ENCODE measurements around the gene MYCBP2.
"Not testable (repeated sequence)": the region's sequence is repeated elsewhere in the genome, so short reads cannot be mapped to it uniquely, and the experiment has no call there.

Gene MYCBP2

GRCh38 chr13:77274126-77274525 is 52.8 kb downstream of the MYCBP2 start:
- H4K20me1 ChIP-seq: peaks cover 47% of the 10 kb centered on the region; the same call in 1 of the 2 replicates
- no peak overlapping the region for H3K9ac ChIP-seq
- H3K27ac ChIP-seq: no peak overlapping the region
- no peak for TF ChIP-seq Cebpa-rat (IDR thresholded peaks at IDR 0.05)
- no peak overlapping the region for H3K4me2 ChIP-seq
- no peak overlapping the region for H3K4me3 ChIP-seq
- peaks cover 92% of the 10 kb centered on the region for H3K36me3 ChIP-seq
- H3K9me3 ChIP-seq: no peaks in the 10 kb centered on the region
- H3K4me1 ChIP-seq: no peaks in the 10 kb centered on the region
- no peaks in the 10 kb centered on the region for H3K27me3 ChIP-seq

DNA sequence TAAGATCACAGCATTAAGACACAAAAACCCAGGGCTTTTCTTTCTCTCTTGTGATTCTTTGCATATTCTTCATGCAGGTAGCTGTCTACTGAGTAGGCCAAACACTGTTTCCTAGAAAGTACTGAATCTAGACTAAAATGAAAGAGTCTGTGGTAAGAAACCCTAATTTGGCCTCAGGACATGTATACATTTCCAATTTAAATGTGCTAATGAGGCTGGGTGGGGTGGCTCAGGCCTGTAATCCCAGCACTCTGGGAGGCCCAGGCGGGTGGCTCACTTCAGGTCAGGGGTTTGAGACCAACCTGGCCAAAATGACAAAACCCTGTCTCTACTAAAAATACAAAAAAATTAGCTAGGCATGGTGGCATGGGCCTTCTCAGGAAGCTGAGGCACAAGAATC is 57.8 kb downstream of the MYCBP2 start:
- peaks cover 88% of the 10 kb centered on the region for H3K36me3 ChIP-seq
- H3K4me3 ChIP-seq: no peak overlapping the region
- H3K4me1 ChIP-seq: no peaks in the 10 kb centered on the region
- H3K9ac ChIP-seq: no peak overlapping the region
- no peaks in the 10 kb centered on the region for H3K27me3 ChIP-seq
- no peak for TF ChIP-seq Cebpa-rat (IDR thresholded peaks at IDR 0.05)
- no peak overlapping the region for H3K4me2 ChIP-seq
- no peaks in the 10 kb centered on the region for H3K9me3 ChIP-seq
- H3K27ac ChIP-seq: no peak overlapping the region
- H4K20me1 ChIP-seq: 0 out of 2 replicates have a peak, but pooled peaks cover 1% of the 10 kb centered on the region

DNA sequence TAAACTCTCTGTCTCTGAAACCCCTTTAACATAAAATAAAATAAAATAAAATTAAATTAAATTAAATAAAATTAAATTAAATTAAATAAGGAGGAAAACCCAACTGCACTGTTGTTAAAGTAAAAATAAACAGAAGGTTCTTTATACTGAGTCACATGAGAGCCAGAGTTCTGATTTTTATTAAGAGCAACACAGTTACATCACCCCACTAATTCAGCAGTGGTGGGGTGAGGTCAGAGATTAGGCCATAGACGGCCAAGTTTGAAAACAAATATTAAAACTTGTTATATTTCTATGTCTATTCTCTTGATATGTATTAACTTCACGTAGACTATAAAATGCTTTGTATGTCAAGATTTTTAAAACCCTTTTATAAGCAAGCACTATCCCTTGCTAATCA is 59.5 kb downstream of the MYCBP2 start:
- Histone ChIP-seq H3K27me3 (no peaks in the 10 kb centered on the region), H3K9me3 (no peaks in the 10 kb centered on the region), H3K4me2 (no peak overlapping the region), H3K9ac (no peak overlapping the region), H4K20me1 (no peaks in the 10 kb centered on the region), H3K4me1 (no peaks in the 10 kb centered on the region), H3K4me3 (no peak overlapping the region), H3K27ac (no peak overlapping the region), H3K36me3 (peaks cover 78% of the 10 kb centered on the region)
- no peak for TF ChIP-seq Cebpa-rat (IDR thresholded peaks at IDR 0.05)

- Histone ChIP-seq H3K36me3 (peaks cover 77% of the 10 kb centered on the region), H4K20me1 (no peaks in the 10 kb centered on the region), H3K4me1 (no peaks in the 10 kb centered on the region), H3K4me2 (no peak overlapping the region), H3K4me3 (no peak overlapping the region), H3K9me3 (no peaks in the 10 kb centered on the region), H3K27ac (no peak overlapping the region), H3K9ac (no peak overlapping the region), H3K27me3 (no peaks in the 10 kb centered on the region)
- TF ChIP-seq Cebpa-rat (IDR thresholded peaks at IDR 0.05): no peak
Observed at GRCh38 chr13:77265336-77265735, 61.6 kb downstream of the MYCBP2 start.

GRCh38 chr13:77262198-77262597 is 64.7 kb downstream of the MYCBP2 start:
- Histone ChIP-seq H3K27ac (no peak overlapping the region), H3K27me3 (no peaks in the 10 kb centered on the region), H3K4me3 (no peak overlapping the region), H3K9me3 (no peaks in the 10 kb centered on the region), H3K4me2 (no peak overlapping the region), H3K9ac (no peak overlapping the region), H4K20me1 (no peaks in the 10 kb centered on the region), H3K4me1 (no peaks in the 10 kb centered on the region), H3K36me3 (peaks cover 75% of the 10 kb centered on the region)
- TF ChIP-seq Cebpa-rat (IDR thresholded peaks at IDR 0.05): no peak

GRCh38 chr13:77250975-77251374 is 75.9 kb downstream of the MYCBP2 start:
- Histone ChIP-seq H3K27me3 (no peaks in the 10 kb centered on the region), H3K9me3 (peaks cover under 1% of the 10 kb centered on the region), H3K9ac (no peak overlapping the region), H3K36me3 (peaks cover 68% of the 10 kb centered on the region), H3K4me3 (no peak overlapping the region), H3K4me1 (no peaks in the 10 kb centered on the region), H3K4me2 (no peak overlapping the region), H4K20me1 (no peaks in the 10 kb centered on the region; the same call in 1 of the 2 replicates), H3K27ac (no peak overlapping the region)
- no peak for TF ChIP-seq Cebpa-rat (IDR thresholded peaks at IDR 0.05)

DNA sequence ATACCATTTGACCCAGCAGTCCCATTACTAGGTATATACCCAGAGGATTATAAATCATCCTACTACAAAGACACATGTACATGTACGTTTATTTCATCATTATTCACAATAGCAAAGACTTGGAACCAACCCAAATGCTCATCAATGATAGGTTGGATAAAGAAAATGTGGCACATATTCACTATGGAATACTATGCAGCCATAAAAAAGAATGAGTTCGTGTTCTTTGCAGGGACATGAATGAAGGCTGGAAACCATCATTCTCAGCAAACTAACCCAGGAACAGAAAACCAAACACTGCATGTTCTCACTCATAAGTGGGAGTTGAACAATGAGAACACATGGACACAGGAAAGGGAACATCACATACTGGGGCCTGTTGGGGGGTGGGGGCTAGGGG is 81.7 kb downstream of the MYCBP2 start:
- not testable (repeated sequence) for H3K9ac ChIP-seq, H3K27ac ChIP-seq, H3K4me1 ChIP-seq, H3K4me3 ChIP-seq, H4K20me1 ChIP-seq, H3K27me3 ChIP-seq, H3K4me2 ChIP-seq, H3K9me3 ChIP-seq
- H3K36me3 ChIP-seq: peaks cover 84% of the 10 kb centered on the region

DNA sequence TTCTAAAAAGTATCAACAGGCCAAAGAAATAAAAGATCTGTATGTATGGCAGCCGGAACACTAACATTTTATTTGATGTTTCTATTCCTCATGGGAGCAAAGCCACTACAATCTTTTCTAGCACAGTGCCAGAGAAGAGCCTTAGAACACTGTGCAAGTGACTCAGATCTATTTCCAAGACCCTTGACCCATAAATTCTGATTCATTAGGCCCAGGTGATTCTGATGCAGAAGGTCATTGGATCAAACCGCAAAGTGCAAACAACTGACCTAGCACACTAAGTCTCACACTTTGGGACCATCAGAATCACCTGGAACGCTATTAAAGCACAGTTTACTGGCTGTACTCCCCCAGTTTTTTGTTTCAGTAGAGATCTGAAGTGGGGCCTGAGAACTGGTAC is 87.6 kb downstream of the MYCBP2 start:
- H3K36me3 ChIP-seq: peaks cover 53% of the 10 kb centered on the region
- H3K27ac ChIP-seq: no peak overlapping the region
- H3K4me1 ChIP-seq: no peaks in the 10 kb centered on the region
- H3K27me3 ChIP-seq: no peaks in the 10 kb centered on the region
- H3K4me3 ChIP-seq: no peak overlapping the region
- no peak overlapping the region for H3K9ac ChIP-seq
- H4K20me1 ChIP-seq: no peaks in the 10 kb centered on the region; the same call in 1 of the 2 replicates
- H3K9me3 ChIP-seq: no peaks in the 10 kb centered on the region
- H3K4me2 ChIP-seq: no peak overlapping the region
- TF ChIP-seq Cebpa-rat (IDR thresholded peaks at IDR 0.05): no peak

DNA sequence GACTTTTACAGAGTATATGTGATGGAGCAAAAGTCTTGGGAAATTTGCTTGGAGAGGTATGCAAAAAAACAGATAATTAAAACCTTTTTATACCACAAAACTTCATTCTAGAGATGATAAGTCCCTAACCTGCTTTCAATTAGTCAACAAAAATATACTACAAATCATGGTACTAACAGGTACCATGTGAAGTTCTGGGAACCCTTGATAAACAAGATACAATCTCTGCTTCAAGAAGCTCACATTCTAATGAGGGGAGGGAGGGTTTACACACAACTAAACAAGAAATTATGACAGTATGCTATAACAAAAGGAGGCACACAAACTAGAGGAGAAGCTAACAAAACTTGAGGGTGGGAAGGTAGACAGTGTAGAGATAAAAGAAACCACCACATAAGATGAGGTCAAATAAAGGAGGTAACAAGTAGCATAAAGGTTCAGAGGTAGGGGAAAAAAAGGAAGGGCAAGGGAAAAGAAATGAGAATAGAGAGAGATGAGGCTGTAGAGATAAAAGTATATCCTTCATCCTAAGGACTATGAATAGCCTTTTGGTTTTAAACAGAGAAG is 91.4 kb downstream of the MYCBP2 start:
- Histone ChIP-seq H3K9ac (no peak overlapping the region), H3K4me2 (no peak overlapping the region), H3K36me3 (peaks cover 41% of the 10 kb centered on the region), H3K9me3 (no peaks in the 10 kb centered on the region), H3K4me1 (no peaks in the 10 kb centered on the region), H3K4me3 (no peak overlapping the region), H3K27ac (no peak overlapping the region), H4K20me1 (no peaks in the 10 kb centered on the region; the same call in 1 of the 2 replicates), H3K27me3 (no peaks in the 10 kb centered on the region)
- no peak for TF ChIP-seq Cebpa-rat (IDR thresholded peaks at IDR 0.05)

DNA sequence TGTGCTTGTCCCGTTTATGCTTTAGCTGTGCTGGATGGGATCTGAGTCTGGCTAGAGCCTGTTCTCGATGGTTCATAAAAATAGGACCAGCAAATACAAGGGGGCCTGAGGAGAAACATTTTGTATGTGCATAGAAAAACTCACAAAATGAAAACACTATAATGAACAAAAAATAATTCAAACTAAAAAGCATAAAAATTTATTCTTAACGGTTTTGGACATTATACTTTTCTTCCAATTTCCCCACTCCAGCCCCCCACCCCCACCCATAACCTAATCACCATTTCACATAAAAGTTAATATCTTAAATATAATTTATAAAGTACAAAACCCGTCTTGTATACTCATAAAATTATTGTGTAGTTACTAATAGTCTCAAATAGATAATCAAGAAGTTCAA is 93.7 kb downstream of the MYCBP2 start:
- Histone ChIP-seq H3K9ac (no peak overlapping the region), H3K36me3 (peaks cover 33% of the 10 kb centered on the region), H3K27ac (no peak overlapping the region), H3K4me2 (no peak overlapping the region), H3K27me3 (no peaks in the 10 kb centered on the region), H3K4me1 (no peaks in the 10 kb centered on the region), H3K4me3 (no peak overlapping the region), H4K20me1 (no peaks in the 10 kb centered on the region; the same call in 1 of the 2 replicates), H3K9me3 (no peaks in the 10 kb centered on the region)
- TF ChIP-seq Cebpa-rat (IDR thresholded peaks at IDR 0.05): no peak

DNA sequence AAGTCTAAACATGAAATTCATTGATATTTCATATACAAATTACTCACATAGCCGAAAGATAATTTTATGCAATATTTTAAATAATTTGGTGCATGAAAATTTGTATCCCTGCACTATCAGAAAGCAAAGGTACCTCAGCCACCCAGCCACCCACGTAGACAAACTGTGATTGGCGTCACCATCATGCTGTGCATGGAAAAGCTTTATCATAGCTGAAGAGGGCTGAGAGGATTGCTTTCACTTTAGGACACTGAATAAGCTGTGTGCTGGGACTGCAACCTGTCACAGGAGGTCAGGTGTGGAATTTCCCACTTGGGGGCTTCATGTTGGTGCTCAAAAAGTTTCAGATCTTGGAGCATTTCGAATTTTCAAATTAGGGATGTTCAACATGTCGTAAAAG is 96.3 kb downstream of the MYCBP2 start:
- Histone ChIP-seq H3K4me2 (no peak overlapping the region), H3K27ac (no peak overlapping the region), H3K9ac (no peak overlapping the region), H3K27me3 (no peaks in the 10 kb centered on the region), H3K9me3 (no peaks in the 10 kb centered on the region), H3K4me3 (no peak overlapping the region), H3K4me1 (no peaks in the 10 kb centered on the region), H3K36me3 (peaks cover 40% of the 10 kb centered on the region), H4K20me1 (no peaks in the 10 kb centered on the region; the same call in 1 of the 2 replicates)
- no peak for TF ChIP-seq Cebpa-rat (IDR thresholded peaks at IDR 0.05)

Data from BLaER1 (cell line).